Loucy (cell line): ENCODE measurements around the gene HASPIN.

Experiments
- H2AFZ ChIP-seq: fragments of 200-600 bp; sonication (generic); 2 replicates; pipeline ENCODE4 v1.6.0; 2016; ENCODE audit warnings: antibody characterized with exemption, mild to moderate bottlenecking, low read length, moderate library complexity
- H3F3A ChIP-seq: fragments of 200-600 bp; 2 replicates; pipeline ENCODE4 v1.6.0; 2016; ENCODE audit warnings: antibody characterized with exemption, low read depth, mild to moderate bottlenecking
- H3K27me3 ChIP-seq: fragments of 200-600 bp; sonication (generic); 2 replicates; pipeline ENCODE4 v1.6.1; 2014; ENCODE audit warnings: low read length, mild to moderate bottlenecking; ENCODE audit not compliant: insufficient read depth, poor library complexity, severe bottlenecking
- H3K36me3 ChIP-seq: fragments of 200-600 bp; sonication (generic); 2 replicates; pipeline ENCODE4 v1.6.1; 2016; ENCODE audit warnings: low read length; ENCODE audit not compliant: insufficient read depth
- H3K4me1 ChIP-seq: fragments of 200-600 bp; sonication (generic); 2 replicates; pipeline ENCODE4 v1.5.1; 2014; ENCODE audit warnings: low read length, mild to moderate bottlenecking; ENCODE audit not compliant: insufficient read depth, poor library complexity, severe bottlenecking
- H3K4me2 ChIP-seq: fragments of 200-600 bp; sonication (generic); 2 replicates; pipeline ENCODE4 v1.6.0; 2014; ENCODE audit warnings: antibody characterized with exemption, low read length, low read depth, mild to moderate bottlenecking; ENCODE audit not compliant: poor library complexity, severe bottlenecking
- H3K4me3 ChIP-seq: fragments of 200-600 bp; sonication (generic); 2 replicates; pipeline ENCODE4 v1.5.1; 2014; ENCODE audit warnings: low read length, mild to moderate bottlenecking, mixed read lengths; ENCODE audit not compliant: poor library complexity, severe bottlenecking
- H3K79me2 ChIP-seq: fragments of 200-600 bp; sonication (generic); 2 replicates; pipeline ENCODE4 v1.6.1; 2014; ENCODE audit warnings: low read length; ENCODE audit not compliant: insufficient read depth
- H3K9ac ChIP-seq: fragments of 200-600 bp; sonication (generic); 2 replicates; pipeline ENCODE4 v1.6.0; 2014; ENCODE audit warnings: mild to moderate bottlenecking, low read depth, low read length, moderate library complexity; ENCODE audit not compliant: poor library complexity, severe bottlenecking
- H3K9me2 ChIP-seq: fragments of 200-600 bp; sonication (generic); replicated peaks from 2 replicates; pipeline ENCODE4 v1.6.1; 2016; ENCODE audit warnings: low read depth, low read length, mixed read lengths
- H3K9me3 ChIP-seq: fragments of 200-600 bp; sonication (generic); 2 replicates; pipeline ENCODE4 v1.6.1; 2014; ENCODE audit warnings: mild to moderate bottlenecking, antibody characterized with exemption, low read length, low read depth; ENCODE audit not compliant: insufficient read depth
- H4K20me1 ChIP-seq: fragments of 200-600 bp; sonication (generic); 2 replicates; pipeline ENCODE4 v1.6.0; 2014; ENCODE audit warnings: antibody characterized with exemption, low read length, mild to moderate bottlenecking; ENCODE audit not compliant: insufficient read depth, poor library complexity, severe bottlenecking
- CTCF ChIP-seq: fragments of 200-600 bp; sonication (generic); conservative IDR thresholded peaks from 2 replicates; pipeline ENCODE4 v1.5.1; 2014; ENCODE audit warnings: mild to moderate bottlenecking, antibody characterized with exemption, low read length
- EZH2phosphoT487 ChIP-seq: fragments of 200-600 bp; IDR thresholded peaks from 2 replicates; pipeline ENCODE4 v1.6.1; 2018; ENCODE audit warnings: antibody characterized with exemption, mild to moderate bottlenecking, moderate library complexity, borderline replicate concordance

HASPIN gene

DNA sequence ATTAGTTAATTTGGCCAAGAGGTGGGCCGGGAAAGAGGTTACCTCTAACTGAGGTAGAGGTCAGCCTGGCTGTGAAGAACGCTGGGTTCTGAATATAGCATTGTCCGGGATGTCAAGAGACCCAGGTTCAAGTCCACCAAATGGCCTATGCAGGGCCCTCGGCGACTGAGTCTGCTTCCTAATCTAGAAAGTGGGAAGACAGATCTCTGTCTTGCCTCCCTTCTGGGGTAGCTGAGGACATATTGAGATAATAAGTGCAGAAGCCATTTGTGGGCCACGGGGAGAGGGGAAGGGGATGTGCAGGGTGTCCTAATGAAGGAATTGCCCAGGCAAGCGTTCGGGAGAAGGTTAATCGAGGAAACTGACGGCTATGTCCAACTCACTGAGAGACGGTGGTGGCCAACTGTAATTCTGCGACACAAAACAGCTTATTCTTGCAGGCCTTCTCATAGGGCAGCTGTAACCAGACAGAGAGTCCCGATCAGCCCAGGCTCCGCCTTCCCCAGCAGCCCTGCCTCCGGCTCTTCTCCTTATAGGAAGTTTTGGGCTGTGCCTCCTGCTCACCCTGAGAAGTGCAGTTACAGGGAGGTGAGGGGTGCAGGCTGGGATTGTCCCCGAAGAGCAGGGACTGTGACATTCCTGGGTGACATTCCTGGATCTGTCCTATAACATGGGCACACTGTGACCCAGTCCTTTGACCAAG, 15.9 kb downstream of the HASPIN start:
- Histone ChIP-seq H3K36me3 (no peaks in the 10 kb centered on the region), H3K9ac (peak overlapping the region; percentile 26), H3K79me2 (no peaks in the 10 kb centered on the region), H3K4me2 (no peak overlapping the region), H3K4me3 (no peak overlapping the region), H3K9me3 (no peaks in the 10 kb centered on the region), H3K4me1 (peaks cover 14% of the 10 kb centered on the region), H3K9me2 (no peaks in the 10 kb centered on the region), H4K20me1 (no peaks in the 10 kb centered on the region), H2AFZ (no peak overlapping the region), H3F3A (no peaks in the 10 kb centered on the region), H3K27me3 (no peaks in the 10 kb centered on the region)
- TF ChIP-seq EZH2phosphoT487 (no peak), CTCF (no peak)

- H3K79me2 ChIP-seq: no peaks in the 10 kb centered on the region
- no peak overlapping the region for H3K4me3 ChIP-seq
- H3K9me2 ChIP-seq: no peaks in the 10 kb centered on the region
- H3K9ac ChIP-seq: no peak overlapping the region
- peaks cover 14% of the 10 kb centered on the region for H3K4me1 ChIP-seq
- H4K20me1 ChIP-seq: no peaks in the 10 kb centered on the region
- no peak for TF ChIP-seq CTCF
- no peak for TF ChIP-seq EZH2phosphoT487
- no peaks in the 10 kb centered on the region for H3F3A ChIP-seq
- H3K36me3 ChIP-seq: no peaks in the 10 kb centered on the region
- H3K9me3 ChIP-seq: no peaks in the 10 kb centered on the region
- no peak overlapping the region for H2AFZ ChIP-seq
- no peak overlapping the region for H3K4me2 ChIP-seq
- no peaks in the 10 kb centered on the region for H3K27me3 ChIP-seq
Measured at GRCh38 chr17:3740611-3741073, 16.9 kb downstream of the HASPIN start.

- H3K9me3 ChIP-seq: no peaks in the 10 kb centered on the region
- H3K27me3 ChIP-seq: no peaks in the 10 kb centered on the region
- H3K36me3 ChIP-seq: no peaks in the 10 kb centered on the region
- H3K79me2 ChIP-seq: no peaks in the 10 kb centered on the region
- no peaks in the 10 kb centered on the region for H4K20me1 ChIP-seq
- H3K9ac ChIP-seq: no peak overlapping the region
- TF ChIP-seq CTCF (no peak), EZH2phosphoT487 (no peak)
- H3K4me1 ChIP-seq: peaks cover 5% of the 10 kb centered on the region
- no peak overlapping the region for H2AFZ ChIP-seq
- no peak overlapping the region for H3K4me3 ChIP-seq
- H3K4me2 ChIP-seq: no peak overlapping the region
- no peaks in the 10 kb centered on the region for H3K9me2 ChIP-seq
- H3F3A ChIP-seq: no peaks in the 10 kb centered on the region
Measured at GRCh38 chr17:3744014-3744413, 20.3 kb downstream of the HASPIN start.
